ENCODE results near the gene TMEM179B. TPM values are rescaled to one million over a fixed set of nuclear protein-coding genes. Genes with fewer than 3 reads are reported as not detected.
A peak's percentile ranks its signal among the peaks of the same experiment; 100 is the strongest.
"Not testable (repeated sequence)": the region's sequence is repeated elsewhere in the genome, so short reads cannot be mapped to it uniquely, and the experiment has no call there.

TMEM179B gene, protein sequence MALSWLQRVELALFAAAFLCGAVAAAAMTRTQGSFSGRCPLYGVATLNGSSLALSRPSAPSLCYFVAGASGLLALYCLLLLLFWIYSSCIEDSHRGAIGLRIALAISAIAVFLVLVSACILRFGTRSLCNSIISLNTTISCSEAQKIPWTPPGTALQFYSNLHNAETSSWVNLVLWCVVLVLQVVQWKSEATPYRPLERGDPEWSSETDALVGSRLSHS
- total RNA-seq = 10 to 100 TPM; 33.2 to 50.8 (median 44.8) TPM

- DNase-seq (ENCODE audit: extremely low spot score) = peak; percentile 100
- intact Hi-C loops (cut with DNase I) = no loop called here
- no peaks in the 10 kb centered on the region for H3K9me3 ChIP-seq
- no peaks in the 10 kb centered on the region for H3K27me3 ChIP-seq
- H3K4me3 ChIP-seq = peak within 1 kb of the TSS; percentile 71 to 100 (median 88)
- H3K27ac ChIP-seq (replicated peaks in 1 of 4) = peak within 1 kb of the TSS; percentile 94 to 98 (median 98)
- peaks cover 43 to 56% (median 52%) of the 10 kb centered on the region in 4 donors for H3K4me1 ChIP-seq
- 0% methylated on average over 25 of the region's 88 CpGs for WGBS
- TF ChIP-seq POLR2AphosphoS5 (IDR thresholded peaks at IDR 0.05) (peak; percentile 99), EP300 (IDR thresholded peaks at IDR 0.05) (no peak), POLR2A (IDR thresholded peaks at IDR 0.05; ENCODE audit: low read depth) (peak; percentile 91)
- TF ChIP-seq, protein P1, sequence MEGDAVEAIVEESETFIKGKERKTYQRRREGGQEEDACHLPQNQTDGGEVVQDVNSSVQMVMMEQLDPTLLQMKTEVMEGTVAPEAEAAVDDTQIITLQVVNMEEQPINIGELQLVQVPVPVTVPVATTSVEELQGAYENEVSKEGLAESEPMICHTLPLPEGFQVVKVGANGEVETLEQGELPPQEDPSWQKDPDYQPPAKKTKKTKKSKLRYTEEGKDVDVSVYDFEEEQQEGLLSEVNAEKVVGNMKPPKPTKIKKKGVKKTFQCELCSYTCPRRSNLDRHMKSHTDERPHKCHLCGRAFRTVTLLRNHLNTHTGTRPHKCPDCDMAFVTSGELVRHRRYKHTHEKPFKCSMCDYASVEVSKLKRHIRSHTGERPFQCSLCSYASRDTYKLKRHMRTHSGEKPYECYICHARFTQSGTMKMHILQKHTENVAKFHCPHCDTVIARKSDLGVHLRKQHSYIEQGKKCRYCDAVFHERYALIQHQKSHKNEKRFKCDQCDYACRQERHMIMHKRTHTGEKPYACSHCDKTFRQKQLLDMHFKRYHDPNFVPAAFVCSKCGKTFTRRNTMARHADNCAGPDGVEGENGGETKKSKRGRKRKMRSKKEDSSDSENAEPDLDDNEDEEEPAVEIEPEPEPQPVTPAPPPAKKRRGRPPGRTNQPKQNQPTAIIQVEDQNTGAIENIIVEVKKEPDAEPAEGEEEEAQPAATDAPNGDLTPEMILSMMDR (IDR thresholded peaks at IDR 0.05) = peak in 2 of 3 experiments; percentile 50 to 52
- peaks cover 0 to 39% (median 32%) of the 10 kb centered on the region in 4 donors for H3K36me3 ChIP-seq
These were observed at the start of gene TMEM179B for GRCh38 chr11:62787005-62787759. TMEM179B (plus strand) TSS chr11:62787402; CDS start chr11:62787432, 30 bp downstream.

- no peak for DNase-seq (ENCODE audit: extremely low spot score)
- H3K4me3 ChIP-seq = no peak overlapping the region
- WGBS = 87% methylated on average over 9 of the region's 9 CpGs
- peak overlapping the region in 1 of 4 donors; percentile 7 for H3K27ac ChIP-seq (replicated peaks in 1 of 4)
- peaks cover 2 to 30% (median 23%) of the 10 kb centered on the region in 4 donors for H3K4me1 ChIP-seq
- H3K27me3 ChIP-seq = no peaks in the 10 kb centered on the region
- H3K9me3 ChIP-seq = no peaks in the 10 kb centered on the region
- no peak for TF ChIP-seq POLR2AphosphoS5 (IDR thresholded peaks at IDR 0.05)
- TF ChIP-seq, protein P1 (IDR thresholded peaks at IDR 0.05) = no peak
- no peak for TF ChIP-seq POLR2A (IDR thresholded peaks at IDR 0.05; ENCODE audit: low read depth)
- no peak for TF ChIP-seq EP300 (IDR thresholded peaks at IDR 0.05)
- peaks cover 10 to 24% (median 22%) of the 10 kb centered on the region in 4 donors for H3K36me3 ChIP-seq
- intact Hi-C loops (cut with DNase I) = no loop called here
These were observed 39.6 kb upstream of the TMEM179B start for GRCh38 chr11:62747475-62748160.

- Histone ChIP-seq H3K4me1 (peaks cover 17 to 48% (median 40%) of the 10 kb centered on the region in 4 donors), H3K36me3 (peaks cover 10 to 28% (median 27%) of the 10 kb centered on the region in 4 donors)
- H3K27me3 ChIP-seq; intact Hi-C loops (cut with DNase I); H3K27ac ChIP-seq (replicated peaks in 1 of 4); H3K4me3 ChIP-seq; H3K9me3 ChIP-seq; DNase-seq (ENCODE audit: extremely low spot score): not testable (repeated sequence)
- 93% methylated on average over 4 of the region's 5 CpGs for WGBS
These were observed 37.3 kb upstream of the TMEM179B start for GRCh38 chr11:62749931-62750330.

GRCh38 chr11:62752177-62752785, 34.9 kb upstream of the TMEM179B start:
- peaks cover 17 to 48% (median 40%) of the 10 kb centered on the region in 4 donors for H3K4me1 ChIP-seq
- no peak for DNase-seq (ENCODE audit: extremely low spot score)
- no peaks in the 10 kb centered on the region for H3K27me3 ChIP-seq
- H3K4me3 ChIP-seq = no peak overlapping the region
- peaks cover 10 to 28% (median 27%) of the 10 kb centered on the region in 4 donors for H3K36me3 ChIP-seq
- TF ChIP-seq POLR2A (IDR thresholded peaks at IDR 0.05; ENCODE audit: low read depth) = no peak
- TF ChIP-seq, protein P1 (IDR thresholded peaks at IDR 0.05) = no peak
- no peak for TF ChIP-seq POLR2AphosphoS5 (IDR thresholded peaks at IDR 0.05)
- no peak for TF ChIP-seq EP300 (IDR thresholded peaks at IDR 0.05)
- H3K9me3 ChIP-seq = no peaks in the 10 kb centered on the region
- intact Hi-C loops (cut with DNase I) = no loop called here
- H3K27ac ChIP-seq (replicated peaks in 1 of 4) = no peak overlapping the region
- WGBS = 99% methylated on average over 12 of the region's 14 CpGs
